HG03520 (cell line): Measurements from ENCODE around the gene PRKAG2.
"Not testable (repeated sequence)": the region's sequence is repeated elsewhere in the genome, so short reads cannot be mapped to it uniquely, and the experiment has no call there.

ENCODE experiments used
- ATAC-seq: cut with Tn5 transposase; IDR thresholded peaks from one replicate; pipeline ENCODE4 v1.9.1; 2021; ENCODE audit warnings: mild to moderate bottlenecking, moderate library complexity; ENCODE audit not compliant: unreplicated experiment

Gene PRKAG2

DNA sequence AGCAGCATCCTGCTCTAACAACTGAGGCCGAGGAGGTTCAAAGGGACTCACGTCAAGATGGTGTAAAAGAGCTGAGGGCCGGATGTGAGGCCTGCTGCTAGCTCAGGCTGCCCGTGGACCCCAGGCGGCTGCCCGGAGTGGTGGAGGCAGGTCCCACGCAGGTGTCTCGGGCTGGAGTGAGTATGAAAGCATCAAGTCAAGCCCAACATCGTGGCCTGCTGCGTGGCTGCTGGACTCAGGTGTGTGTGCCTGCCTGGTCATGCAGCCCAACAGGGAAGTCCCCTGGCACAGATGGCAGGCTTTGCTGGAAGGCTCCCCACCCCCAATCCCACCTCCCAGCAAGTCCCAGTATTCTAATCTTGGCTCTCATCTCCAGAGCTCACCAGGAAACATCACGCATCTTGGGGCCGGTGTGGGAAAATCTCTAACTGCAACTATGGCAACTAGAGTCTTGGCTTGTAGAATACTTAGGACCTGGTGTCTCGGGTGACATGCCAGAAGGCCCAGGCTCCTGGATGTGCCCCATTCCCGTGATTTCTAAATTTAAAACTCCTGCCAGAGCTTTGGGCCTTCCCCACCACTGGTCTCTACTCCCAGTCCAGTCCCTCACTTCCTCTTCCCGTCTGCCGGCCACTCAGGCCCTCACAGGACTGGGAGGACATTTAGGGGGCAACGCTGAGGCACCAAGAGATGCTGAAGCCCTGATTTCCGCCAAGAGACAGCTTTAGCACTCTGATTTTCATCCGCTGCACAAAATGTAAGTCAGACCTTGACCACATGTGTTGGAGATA, 85.9 kb downstream of the PRKAG2 start:
- no peak for ATAC-seq

DNA sequence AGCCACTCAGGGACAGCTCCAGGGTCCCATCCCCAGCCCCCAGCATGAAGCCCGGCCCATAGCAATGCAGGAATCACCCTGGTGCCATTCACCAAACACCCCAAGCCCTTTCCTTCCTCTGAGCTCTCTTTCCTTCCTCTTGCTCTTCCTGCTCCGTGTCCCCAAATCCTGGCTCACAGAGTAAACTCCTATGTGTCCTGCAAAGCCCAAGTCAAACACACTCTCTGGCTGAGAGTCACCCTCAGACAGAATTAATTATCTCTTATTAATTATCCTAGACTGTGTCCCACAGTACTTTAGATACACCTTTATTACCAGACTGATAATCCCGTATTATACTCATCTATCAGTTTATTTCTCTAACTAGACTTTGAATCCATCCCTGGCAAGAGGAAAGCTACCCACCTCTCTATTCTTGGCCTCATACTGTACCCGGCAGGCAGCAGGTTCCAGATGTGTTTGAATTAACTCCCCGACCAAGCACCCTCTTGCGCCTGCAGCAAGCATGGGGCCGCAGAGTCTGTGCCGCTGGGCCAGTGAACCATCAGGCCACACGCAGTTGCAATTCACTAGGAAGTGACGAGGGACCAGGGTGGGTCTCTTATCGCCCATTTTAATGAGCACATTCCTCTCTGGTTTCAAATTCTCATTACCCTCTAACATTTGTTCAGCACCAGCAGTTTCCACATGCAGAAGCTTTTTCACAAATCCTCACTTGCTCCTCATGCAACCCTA, 86.7 kb downstream of the PRKAG2 start:
- ATAC-seq, result no peak

DNA sequence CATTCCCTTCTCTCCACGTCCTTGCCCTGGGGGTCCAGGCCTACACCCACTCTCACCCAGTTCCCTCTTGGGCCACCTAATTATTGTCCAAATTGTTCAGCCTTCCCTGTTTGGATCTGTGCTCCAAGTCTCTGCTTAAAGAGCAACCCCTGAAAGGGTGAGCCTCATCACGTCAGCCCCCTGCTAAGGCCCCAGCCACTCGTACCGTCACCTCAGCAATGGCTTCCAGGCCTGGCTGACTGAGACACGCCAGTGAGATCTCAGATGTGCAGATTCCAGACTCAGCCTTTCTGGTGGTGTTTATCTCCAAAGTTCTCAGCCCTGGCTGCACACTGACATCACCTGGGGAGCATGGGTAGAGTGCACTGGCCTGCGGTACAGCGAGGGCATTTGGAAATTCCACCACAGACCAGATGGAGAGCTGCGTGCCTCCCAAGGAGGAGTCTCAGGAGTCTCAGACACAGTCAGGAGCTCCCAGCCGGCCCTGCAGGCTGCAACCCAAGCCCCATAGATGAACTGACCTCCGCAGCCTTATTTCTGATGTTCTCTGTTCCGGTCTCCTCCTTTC, 87.5 kb downstream of the PRKAG2 start:
- ATAC-seq, result no peak

DNA sequence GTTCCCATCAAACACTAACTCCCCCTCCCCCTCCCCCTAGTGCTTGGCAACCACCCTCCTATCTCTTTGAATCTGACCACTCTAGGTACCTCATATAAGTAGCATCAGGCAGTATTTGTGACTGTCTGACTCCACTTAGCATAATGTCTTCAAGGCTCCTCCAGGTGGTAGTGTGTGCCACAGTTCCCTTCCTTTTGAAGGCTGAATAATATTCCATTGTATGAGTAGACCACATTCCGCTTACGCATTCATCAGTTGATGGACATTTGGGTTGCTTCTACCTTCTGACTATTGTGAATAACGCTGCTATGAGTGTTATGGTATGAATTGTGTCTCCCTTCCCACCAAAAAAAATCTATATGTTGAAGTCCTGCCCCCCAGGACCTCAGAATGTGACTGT, 89.6 kb downstream of the PRKAG2 start:
- ATAC-seq, result no peak

DNA sequence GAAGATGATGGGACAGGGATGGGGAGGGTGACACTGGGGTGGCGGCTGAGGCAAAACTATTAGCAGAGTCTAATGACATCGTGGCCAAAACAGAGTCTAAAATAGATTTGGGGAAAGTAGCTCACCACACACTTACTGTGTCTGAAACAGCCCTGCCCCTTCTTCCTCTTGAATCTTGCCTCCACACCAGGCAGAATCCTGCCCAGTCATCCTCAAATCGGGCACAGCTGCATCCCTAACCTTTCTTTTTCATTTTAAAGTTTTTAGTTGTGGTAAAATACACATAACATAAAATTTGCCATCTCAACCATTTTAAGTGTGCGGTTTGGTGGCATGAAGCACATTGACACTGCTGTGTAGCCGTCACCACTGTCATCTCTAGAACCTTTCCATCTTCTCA, 90.0 kb downstream of the PRKAG2 start:
- ATAC-seq, result no peak

DNA sequence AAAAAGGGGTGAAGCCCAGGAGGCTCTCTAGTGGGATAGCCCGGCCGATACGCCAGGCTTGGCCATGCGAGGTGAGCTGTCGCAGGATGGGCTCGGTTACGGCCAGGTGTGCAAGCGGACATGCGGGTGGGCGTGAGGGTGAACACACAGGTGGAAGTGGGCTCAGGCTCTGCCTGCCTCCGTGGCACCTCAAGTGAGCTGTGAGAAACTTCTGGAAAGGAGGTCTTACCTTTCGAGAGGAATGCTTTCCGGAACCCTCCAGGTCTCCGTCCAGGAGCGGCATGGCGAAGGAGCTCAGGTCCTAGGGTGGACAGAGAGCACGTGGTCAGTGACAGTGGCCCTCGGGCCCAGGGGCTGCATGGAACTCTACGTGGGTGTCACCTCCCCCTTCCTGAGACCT, 90.7 kb downstream of the PRKAG2 start:
- ATAC-seq, result no peak

DNA sequence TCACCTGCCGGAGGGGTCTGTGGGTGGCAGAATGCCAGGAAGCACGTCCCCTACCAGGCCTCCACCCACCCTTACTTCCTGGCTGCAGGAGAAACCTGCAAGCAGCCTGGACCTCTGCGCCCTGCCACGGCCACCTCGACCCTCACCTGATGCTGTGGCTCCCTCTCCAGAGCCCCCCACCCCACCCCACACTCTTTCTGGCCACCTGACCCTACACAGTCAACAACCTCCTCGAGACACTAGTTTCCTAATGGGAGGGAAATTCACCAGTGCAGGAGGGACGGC, 91.3 kb downstream of the PRKAG2 start:
- no peak for ATAC-seq

DNA sequence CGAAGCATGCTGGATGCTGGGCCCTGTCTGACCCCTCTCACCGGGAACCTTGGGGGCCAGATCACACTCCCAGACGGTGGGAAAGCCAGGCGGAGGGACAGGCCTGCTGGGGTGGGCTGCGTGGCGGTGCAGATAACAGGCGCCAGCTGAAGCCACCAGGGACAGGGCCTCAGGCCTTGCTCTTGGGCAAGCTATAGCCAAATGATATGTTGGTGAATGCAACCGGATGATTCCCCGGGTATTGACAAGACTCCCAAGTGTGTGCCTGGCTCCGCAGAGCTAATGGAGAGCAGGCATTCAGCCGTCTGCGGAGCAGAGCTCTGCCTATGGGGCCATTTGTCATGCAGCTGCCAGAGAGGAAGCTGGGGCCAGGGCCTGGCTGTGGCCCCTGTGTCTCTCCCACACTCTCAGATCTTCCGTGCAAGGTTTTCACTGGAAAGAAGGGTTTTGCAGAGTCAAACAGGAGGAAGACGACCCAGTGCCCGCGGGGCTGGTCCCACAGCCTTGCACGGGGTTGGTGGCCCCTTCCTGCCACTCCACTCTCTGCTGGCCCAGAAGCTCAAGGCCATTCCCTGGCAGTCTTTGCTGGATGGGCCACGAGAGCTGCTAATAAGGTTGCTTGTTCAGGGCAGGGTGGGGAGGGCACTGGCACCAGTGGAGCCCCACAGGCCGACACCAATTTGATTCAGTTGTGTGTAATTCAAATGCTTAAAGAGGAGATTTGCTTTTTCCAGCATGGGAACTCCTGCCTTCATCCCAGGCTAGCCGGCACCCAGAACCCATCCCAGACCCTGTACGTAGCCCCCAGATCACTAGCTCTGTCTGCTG, 91.8 kb downstream of the PRKAG2 start:
- no peak for ATAC-seq

DNA sequence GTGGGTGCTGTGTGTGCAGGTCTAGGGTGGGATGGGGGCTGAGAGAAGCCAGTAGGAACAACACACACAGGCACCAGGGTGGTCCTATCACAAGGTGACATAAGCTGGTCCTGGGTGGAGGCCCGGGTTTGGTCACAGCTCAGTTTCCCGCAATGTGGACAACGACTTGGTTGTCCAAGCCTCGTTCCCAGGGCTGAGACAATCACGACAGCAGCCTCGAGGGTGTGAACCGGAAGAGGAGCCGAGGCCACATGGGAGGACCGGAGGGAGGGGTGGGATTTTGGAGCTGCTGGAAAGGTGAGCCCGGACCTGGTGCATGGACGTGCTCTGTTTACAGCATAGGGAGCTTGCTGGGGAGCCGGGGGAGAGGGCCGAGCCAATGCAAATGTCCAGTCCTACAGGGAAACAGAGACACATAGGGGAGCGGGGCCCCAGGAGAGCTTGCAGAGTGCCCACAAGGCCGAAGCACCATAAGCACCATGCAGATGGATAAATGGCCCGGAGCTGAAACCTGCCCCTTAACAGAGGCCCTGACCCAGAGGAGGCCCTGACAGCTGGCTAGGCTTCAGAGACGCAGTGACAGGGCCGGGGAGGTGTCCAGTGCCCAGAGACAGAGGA, 92.8 kb downstream of the PRKAG2 start:
- no peak for ATAC-seq

DNA sequence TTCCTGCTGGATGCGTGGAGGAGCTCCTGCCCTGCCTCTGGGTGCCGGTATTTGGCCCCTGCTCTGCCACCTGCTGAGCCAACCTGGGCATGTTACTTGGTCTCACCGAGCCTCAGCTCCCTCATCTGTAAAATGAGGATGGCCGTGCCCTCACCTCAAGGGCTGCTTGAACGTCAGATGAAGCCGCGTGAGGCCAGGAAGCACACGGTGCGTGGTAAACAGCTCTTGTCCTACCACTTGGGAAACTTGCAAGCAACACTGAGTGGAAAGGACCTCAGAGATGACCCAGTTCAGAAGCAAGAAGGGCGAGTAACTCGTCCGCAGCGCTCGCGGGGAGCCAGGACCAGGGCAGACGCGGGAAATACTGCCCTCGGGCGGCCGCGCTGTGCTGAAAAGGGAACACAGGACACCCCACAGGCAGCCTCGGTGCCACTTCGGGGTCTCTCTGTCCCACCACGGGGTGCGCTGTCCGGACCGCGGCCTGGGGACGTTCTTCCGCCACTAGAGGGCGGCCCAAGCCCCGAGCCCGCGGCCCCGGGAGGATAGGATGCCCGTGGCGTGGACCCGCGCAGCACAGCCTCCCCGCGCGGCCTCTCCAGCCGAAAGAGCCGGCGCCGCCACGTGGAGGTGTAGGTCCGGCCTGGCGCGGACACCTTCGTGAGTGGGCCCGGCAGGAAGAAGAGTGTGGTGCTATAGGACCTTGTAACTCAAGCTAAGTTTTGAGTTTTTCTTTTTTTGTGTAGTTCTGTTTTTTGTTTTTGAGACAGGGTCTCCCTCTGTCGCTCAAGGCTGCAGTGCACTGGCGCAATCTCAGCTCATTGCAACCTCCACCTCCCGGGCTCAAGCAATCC, 94.1 kb downstream of the PRKAG2 start:
- peak; percentile 86 for ATAC-seq

DNA sequence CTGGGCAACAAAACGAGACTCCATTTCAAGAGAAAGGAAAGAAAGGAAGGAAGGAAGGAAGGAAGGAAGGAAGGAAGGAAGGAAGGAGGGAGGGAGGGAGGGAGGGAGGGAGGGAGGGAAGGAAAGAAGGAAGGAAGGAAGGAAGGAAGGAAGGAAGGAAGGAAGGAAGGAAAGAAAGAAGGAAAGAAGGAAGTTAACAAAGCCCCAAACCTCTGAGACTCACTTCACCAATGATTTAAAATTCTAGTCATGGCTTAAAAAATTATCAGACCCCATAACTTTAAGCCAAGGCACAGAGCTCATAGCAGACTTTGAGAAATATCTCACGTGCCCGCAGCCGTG, 94.7 kb downstream of the PRKAG2 start:
- not testable (repeated sequence) for ATAC-seq

DNA sequence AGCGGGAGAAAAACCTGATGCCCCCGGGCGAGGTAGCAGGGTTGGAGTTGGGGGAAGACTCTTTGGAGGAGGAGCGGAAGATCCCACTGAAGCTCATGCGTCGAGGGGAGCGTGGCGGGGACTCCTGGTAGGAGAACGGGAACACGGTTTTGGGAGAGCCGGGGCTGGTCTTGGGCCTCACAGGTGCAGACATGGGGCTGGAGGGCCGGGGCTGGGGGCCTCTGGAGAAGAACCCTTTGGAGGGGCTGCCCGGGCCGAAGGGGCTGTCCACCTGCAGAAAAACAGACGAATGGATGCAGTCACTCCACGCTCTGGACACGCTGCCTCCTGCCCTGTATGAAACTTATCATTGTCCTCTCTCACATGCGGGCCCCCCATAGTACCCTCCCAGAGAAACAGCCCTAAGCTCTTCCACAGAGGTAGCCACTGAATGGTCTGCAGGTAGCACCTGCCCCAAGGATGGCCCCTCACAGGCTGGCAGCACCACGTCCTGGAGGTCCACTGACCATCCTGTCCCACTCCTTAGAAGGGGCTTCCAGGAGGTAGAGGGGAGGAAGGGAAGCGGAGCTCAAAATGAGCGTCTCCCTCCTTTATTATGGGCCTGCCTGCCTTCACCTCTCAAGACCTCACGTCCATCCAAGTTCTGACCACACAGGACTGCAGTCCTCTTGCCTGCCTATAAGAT, 95.6 kb downstream of the PRKAG2 start:
- ATAC-seq, result no peak

DNA sequence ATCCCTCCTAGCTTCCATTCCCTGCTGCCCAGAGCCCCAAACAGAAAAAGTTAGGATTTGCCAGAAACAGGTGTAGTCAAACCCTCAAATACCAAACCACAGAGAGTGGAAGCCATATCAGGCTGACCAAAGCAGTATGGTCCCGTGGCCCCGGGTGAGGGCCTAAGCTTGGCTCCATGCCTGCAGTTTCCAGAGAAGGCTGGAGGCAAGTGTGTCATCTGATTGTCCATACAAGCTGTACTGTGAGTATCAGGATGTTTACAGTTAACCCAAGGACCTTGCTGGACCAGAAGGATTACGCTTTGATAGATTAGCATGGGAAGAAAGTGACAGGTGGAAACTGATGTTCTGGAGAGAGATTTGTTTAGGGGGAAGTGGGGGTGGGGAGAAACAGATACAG, 96.3 kb downstream of the PRKAG2 start:
- no peak for ATAC-seq

DNA sequence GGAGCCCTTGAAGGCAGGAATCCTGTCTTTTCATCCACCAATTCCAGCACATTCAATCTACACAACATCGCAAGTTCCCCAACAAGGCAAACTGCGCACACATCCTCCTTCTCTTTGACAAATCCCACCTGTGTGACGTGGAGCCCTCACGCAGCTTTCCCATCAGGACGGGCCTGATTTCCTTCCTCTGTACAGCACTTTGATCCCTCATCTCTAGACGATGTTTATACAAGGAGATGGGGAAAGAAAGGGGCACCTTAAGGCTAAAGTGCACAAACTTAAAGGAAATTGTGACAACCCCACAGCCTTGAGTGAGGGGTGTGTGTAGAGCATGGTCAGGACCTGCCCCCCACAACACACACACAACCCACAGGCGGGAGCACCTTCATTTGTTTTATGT, 97.2 kb downstream of the PRKAG2 start:
- no peak for ATAC-seq

DNA sequence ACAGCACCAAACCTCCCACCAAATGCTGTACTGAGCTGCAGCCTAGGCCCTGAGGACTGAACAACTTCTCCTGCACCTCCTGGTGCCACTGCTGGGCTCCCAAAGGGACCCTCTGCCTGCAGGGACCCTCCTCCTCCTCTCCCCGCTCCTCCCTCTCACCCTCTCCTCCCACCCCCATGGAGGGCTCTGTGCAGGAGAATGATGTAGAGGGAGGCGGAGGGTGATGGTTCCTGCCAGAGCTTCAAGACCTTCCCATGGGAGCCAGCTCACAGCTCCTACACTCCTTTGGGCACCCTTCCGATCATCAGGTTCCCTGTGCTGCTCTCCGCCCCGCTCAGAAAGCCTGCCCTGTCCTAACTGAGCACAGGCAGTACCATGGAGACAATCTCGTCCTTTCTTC, 97.7 kb downstream of the PRKAG2 start:
- no peak for ATAC-seq

DNA sequence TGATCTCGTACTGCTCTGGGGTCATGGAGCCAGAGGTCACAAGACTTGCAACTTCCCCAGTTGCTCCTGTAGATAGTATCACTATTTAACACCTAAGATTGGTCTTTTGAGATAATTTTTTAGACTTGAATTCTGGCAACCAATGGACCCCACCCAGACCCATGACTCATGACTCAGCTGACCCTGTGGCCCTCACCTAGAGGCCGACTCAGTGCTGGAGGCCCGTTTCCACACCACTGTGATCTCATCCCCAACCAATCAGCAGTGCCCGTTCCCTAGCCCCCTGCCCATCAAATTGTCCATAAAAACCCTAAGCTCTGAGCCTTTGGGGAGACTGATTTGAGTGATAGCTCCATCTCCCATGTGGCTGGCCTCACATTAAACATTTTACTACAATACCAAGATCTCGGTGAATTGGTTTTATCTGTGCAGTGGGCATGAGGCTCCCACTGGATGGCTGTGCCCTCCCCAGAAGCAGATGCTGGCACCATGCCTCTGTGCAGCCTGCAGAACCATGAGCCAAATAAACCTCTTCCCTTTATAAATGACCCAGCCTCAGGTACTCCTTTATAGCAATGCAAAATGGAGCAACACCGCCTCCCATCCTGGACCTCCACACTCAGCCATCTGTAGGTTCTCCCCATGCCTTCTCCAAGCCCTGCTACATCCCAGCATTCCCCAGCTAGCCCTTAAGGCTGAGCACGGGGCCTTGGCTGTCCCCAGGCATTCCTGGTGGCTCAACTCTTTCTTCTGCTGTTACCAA, 98.8 kb downstream of the PRKAG2 start:
- no peak for ATAC-seq

DNA sequence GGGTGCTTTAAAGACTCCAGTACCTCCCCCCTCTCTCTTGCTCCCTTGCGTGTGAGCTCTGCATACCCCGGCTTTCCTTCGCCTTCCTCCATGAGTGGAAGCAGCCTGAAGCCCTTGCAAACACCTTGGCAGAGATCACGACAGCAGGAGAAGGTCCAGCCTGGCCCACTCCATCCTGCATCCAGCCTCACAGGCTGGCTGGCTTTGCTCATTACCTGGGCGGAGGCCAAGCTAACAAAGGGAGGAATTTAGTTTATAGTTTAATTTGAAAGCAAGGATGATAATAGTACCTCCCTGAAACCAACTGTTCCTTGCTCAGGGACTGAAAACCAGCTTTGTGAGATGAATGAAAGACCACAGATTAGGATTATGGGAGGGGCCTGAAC, 99.4 kb downstream of the PRKAG2 start:
- ATAC-seq, result no peak

DNA sequence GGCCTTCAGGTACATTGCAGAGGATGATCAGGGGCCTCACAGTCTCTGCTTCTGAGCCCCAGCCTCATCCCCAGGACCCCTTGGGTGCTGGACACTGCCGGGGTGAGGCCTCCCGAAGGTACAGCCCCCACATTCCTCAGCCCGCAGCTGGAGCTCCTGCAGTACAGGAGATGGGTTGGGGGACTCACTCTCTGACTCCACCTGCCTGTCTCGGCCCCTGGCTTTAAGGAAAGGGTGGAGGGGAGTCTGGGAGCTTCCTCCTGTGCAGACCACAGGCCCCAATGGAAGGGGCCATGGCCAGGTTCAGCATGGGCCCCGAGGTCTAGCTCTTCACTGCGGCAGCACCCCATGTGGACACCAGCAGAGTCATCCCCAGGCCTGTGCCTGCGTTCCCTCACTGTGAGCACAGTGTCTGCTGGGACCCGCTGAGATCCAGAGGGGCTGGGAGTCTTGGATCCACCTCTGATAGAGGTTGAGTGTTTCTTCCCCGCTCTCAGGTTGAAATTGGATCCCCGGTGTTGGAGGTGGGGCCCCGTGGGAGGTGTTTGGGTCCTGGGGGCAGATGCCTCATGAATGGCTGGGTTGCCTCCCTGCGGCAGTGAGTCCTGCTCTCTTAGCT, 99.9 kb downstream of the PRKAG2 start:
- no peak for ATAC-seq

DNA sequence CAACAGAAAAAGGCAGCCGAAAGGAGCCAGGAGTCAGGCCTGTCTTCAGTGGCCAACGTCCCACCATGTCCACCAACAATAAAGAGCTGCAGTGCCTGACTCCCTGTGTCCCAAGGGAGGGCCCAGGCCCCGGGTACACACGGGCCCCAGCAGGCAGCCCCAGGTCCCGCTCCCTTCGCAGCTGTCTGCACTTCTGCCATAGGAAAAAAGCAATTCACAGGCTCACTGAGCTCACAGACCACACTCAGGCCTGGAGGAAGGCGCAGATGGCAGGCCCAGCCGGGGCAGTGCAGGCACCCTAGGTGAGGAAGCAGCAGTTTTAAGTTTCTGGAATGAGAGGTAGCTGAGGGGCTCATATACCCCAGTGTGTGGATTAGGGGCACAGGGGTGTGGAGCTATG, 100.5 kb downstream of the PRKAG2 start:
- no peak for ATAC-seq
